Dermis blood vessel endothelial cell (primary cell): ENCODE data around the gene ACAA1. TPM values are rescaled to one million over a fixed set of nuclear protein-coding genes. Genes with fewer than 3 reads are reported as not detected.

Experiments
- DNase-seq: peaks from one replicate; pipeline ENCODE4 v3.0.0; 2010
- total RNA-seq: library from RNA; depleted of rRNA; stranded (reverse); fragments of >200 nt; gene quantifications from 2 replicates; pipeline ENCODE4 v1.2.3, GENCODE V29; 2014

ACAA1 gene
- total RNA-seq, 1 donor from 2014 or later, result 42.5 TPM

GRCh38 chr3:38117748-38118420 lies 19.0 kb downstream of the ACAA1 start:
- DNase-seq, result peak; percentile 82

GRCh38 chr3:38117163-38117716 lies 19.7 kb downstream of the ACAA1 start:
- no peak for DNase-seq

- DNase-seq, result no peak
These were observed 20.3 kb downstream of the ACAA1 start for GRCh38 chr3:38116471-38117162.

GRCh38 chr3:38115645-38116427 lies 21.1 kb downstream of the ACAA1 start:
- no peak for DNase-seq

GRCh38 chr3:38114875-38115644 lies 21.9 kb downstream of the ACAA1 start:
- DNase-seq, result no peak

- no peak for DNase-seq
These were observed 22.7 kb downstream of the ACAA1 start for GRCh38 chr3:38114052-38114874.

GRCh38 chr3:38112378-38112761 lies 24.6 kb downstream of the ACAA1 start:
- no peak for DNase-seq

GRCh38 chr3:38111696-38112377 lies 25.1 kb downstream of the ACAA1 start:
- DNase-seq, result no peak

GRCh38 chr3:38111201-38111600 lies 25.7 kb downstream of the ACAA1 start:
- no peak for DNase-seq

- DNase-seq, result no peak
These were observed 26.4 kb downstream of the ACAA1 start for GRCh38 chr3:38110314-38111050.

GRCh38 chr3:38109580-38110313 lies 27.2 kb downstream of the ACAA1 start:
- DNase-seq, result no peak

- no peak for DNase-seq
These were observed 28.0 kb downstream of the ACAA1 start for GRCh38 chr3:38108649-38109579.

- no peak for DNase-seq
These were observed 28.8 kb downstream of the ACAA1 start for GRCh38 chr3:38107911-38108648.

GRCh38 chr3:38105525-38105924 lies 31.4 kb downstream of the ACAA1 start:
- no peak for DNase-seq

GRCh38 chr3:38102444-38102814 lies 34.5 kb downstream of the ACAA1 start:
- no peak for DNase-seq

GRCh38 chr3:38101811-38102443 lies 35.0 kb downstream of the ACAA1 start:
- no peak for DNase-seq

GRCh38 chr3:38100498-38100897 lies 36.4 kb downstream of the ACAA1 start:
- DNase-seq, result no peak
